H9 (cell line): ENCODE measurements around the gene TSR1. TPM values are rescaled to one million over a fixed set of nuclear protein-coding genes. Genes with fewer than 3 reads are reported as not detected.

Source experiments
- DNase-seq: peaks from one replicate; pipeline ENCODE4 v3.0.0-alpha.2; 2017
- H2AFZ ChIP-seq: one replicate; pipeline ENCODE4 v1.6.1; 2013; ENCODE audit warnings: mild to moderate bottlenecking, low read length, control low read depth, moderate library complexity
- H2AK5ac ChIP-seq: 2 replicates; pipeline ENCODE4 v1.6.1; 2013; ENCODE audit warnings: low read length, control low read depth, mixed read lengths; ENCODE audit not compliant: insufficient read length
- H2BK120ac ChIP-seq: one replicate; pipeline ENCODE4 v1.6.1; 2013; ENCODE audit warnings: low read depth, mild to moderate bottlenecking, low read length, control low read depth, inconsistent platforms; ENCODE audit not compliant: poor library complexity, severe bottlenecking
- H2BK12ac ChIP-seq: 2 replicates; pipeline ENCODE4 v1.6.1; 2013; ENCODE audit warnings: low read length, control low read depth, mixed read lengths, low read depth; ENCODE audit not compliant: insufficient read length
- H2BK15ac ChIP-seq: 2 replicates; pipeline ENCODE4 v1.6.1; 2013; ENCODE audit warnings: low read depth, low read length, control low read depth
- H2BK20ac ChIP-seq: one replicate; pipeline ENCODE4 v1.6.1; 2013; ENCODE audit warnings: low read depth, mild to moderate bottlenecking, low read length, control low read depth, inconsistent platforms; ENCODE audit not compliant: poor library complexity, severe bottlenecking
- H2BK5ac ChIP-seq: 2 replicates; pipeline ENCODE4 v1.6.1; 2013; ENCODE audit warnings: low read length, control low read depth, mixed read lengths; ENCODE audit not compliant: insufficient read length
- H3K14ac ChIP-seq: 2 replicates; pipeline ENCODE4 v1.6.1; 2013; ENCODE audit warnings: low read length, control low read depth; ENCODE audit not compliant: insufficient read depth
- H3K18ac ChIP-seq: 2 replicates; pipeline ENCODE4 v1.6.1; 2013; ENCODE audit warnings: low read depth, mild to moderate bottlenecking, mixed read lengths, low read length, control low read depth; ENCODE audit not compliant: insufficient read length
- H3K23ac ChIP-seq: 2 replicates; pipeline ENCODE4 v1.6.1; 2013; ENCODE audit warnings: low read length, control low read depth, mixed read lengths, low read depth; ENCODE audit not compliant: insufficient read length
- H3K23me2 ChIP-seq: 2 replicates; pipeline ENCODE4 v1.6.1; 2013; ENCODE audit warnings: low read depth, mild to moderate bottlenecking, mixed read lengths, low read length, control low read depth; ENCODE audit not compliant: insufficient read length, poor library complexity, severe bottlenecking
- H3K27ac ChIP-seq: 2 replicates; pipeline ENCODE4 v1.5.1; 2013; ENCODE audit warnings: low read length, control low read depth, mixed read lengths, low read depth; ENCODE audit not compliant: insufficient read length
- H3K27me3 ChIP-seq: 2 replicates; pipeline ENCODE4 v1.6.1; 2013; ENCODE audit warnings: low read length, control low read depth, inconsistent platforms; ENCODE audit not compliant: insufficient read depth
- H3K4ac ChIP-seq: 2 replicates; pipeline ENCODE4 v1.6.1; 2013; ENCODE audit warnings: low read depth, mild to moderate bottlenecking, control low read depth, inconsistent platforms, low read length, moderate library complexity
- H3K4me1 ChIP-seq: 2 replicates; pipeline ENCODE4 v1.6.1; 2013; ENCODE audit warnings: low read length, control low read depth, inconsistent platforms; ENCODE audit not compliant: insufficient read depth
- H3K4me2 ChIP-seq: 2 replicates; pipeline ENCODE4 v1.6.1; 2013; ENCODE audit warnings: low read length, control low read depth, mixed read lengths; ENCODE audit not compliant: insufficient read length, insufficient read depth
- H3K56ac ChIP-seq: 2 replicates; pipeline ENCODE4 v1.6.1; 2013; ENCODE audit warnings: low read depth, mild to moderate bottlenecking, mixed read lengths, low read length, control low read depth; ENCODE audit not compliant: insufficient read length
- H3K79me1 ChIP-seq: 2 replicates; pipeline ENCODE4 v1.6.1; 2013; ENCODE audit warnings: low read depth, mild to moderate bottlenecking, moderate library complexity, low read length, control low read depth, inconsistent platforms; ENCODE audit not compliant: insufficient read depth, poor library complexity, severe bottlenecking
- H3K79me2 ChIP-seq: 2 replicates; pipeline ENCODE4 v1.6.1; 2013; ENCODE audit warnings: low read length, control low read depth, inconsistent platforms; ENCODE audit not compliant: insufficient read depth
- H3K9ac ChIP-seq: 2 replicates; pipeline ENCODE4 v1.6.1; 2013; ENCODE audit warnings: low read length, control low read depth, mixed read lengths; ENCODE audit not compliant: insufficient read length; ENCODE audit errors: extremely low read depth
- H3K9me3 ChIP-seq: one replicate; pipeline ENCODE4 v1.6.1; 2013; ENCODE audit warnings: low read depth, low read length, inconsistent platforms; ENCODE audit not compliant: control insufficient read depth
- H3T11ph ChIP-seq: one replicate; pipeline ENCODE4 v1.6.1; 2013; ENCODE audit warnings: mild to moderate bottlenecking, low read length, control low read depth, inconsistent platforms
- H4K20me1 ChIP-seq: one replicate; pipeline ENCODE4 v1.6.1; 2013; ENCODE audit not compliant: control insufficient read depth, insufficient read length, insufficient read depth
- H4K5ac ChIP-seq: 2 replicates; pipeline ENCODE4 v1.6.1; 2013; ENCODE audit warnings: low read depth, mild to moderate bottlenecking, mixed read lengths, low read length, control low read depth; ENCODE audit not compliant: insufficient read length
- H4K8ac ChIP-seq: replicated peaks from 2 replicates; pipeline ENCODE4 v1.6.1; 2013; ENCODE audit warnings: low read length, control low read depth, mixed read lengths, low read depth; ENCODE audit not compliant: insufficient read length
- H4K91ac ChIP-seq: 2 replicates; pipeline ENCODE4 v1.6.1; 2013; ENCODE audit warnings: low read depth, mild to moderate bottlenecking, moderate library complexity, mixed read lengths, low read length, control low read depth; ENCODE audit not compliant: insufficient read length
- H3K27ac Mint-ChIP-seq, 3 experiments: 2 replicates in 2 of 3; 3 replicates in 1 of 3; pipeline ENCODE4 v1.8.0; 2020 to 2021; ENCODE audit warnings: mixed read lengths in 3 of 3, mild to moderate bottlenecking in 1 of 3, moderate library complexity in 1 of 3
- H3K27me3 Mint-ChIP-seq: 2 replicates; pipeline ENCODE4 v1.8.0; 2021; ENCODE audit warnings: low read depth, mild to moderate bottlenecking, moderate library complexity, mixed read lengths
- H3K36me3 Mint-ChIP-seq, 3 experiments: 2 replicates in 2 of 3; 3 replicates in 1 of 3; pipeline ENCODE4 v1.8.0; 2020 to 2021; ENCODE audit warnings: low read depth in 3 of 3, mixed read lengths in 3 of 3; ENCODE audit not compliant: insufficient read depth in 1 of 3
- H3K4me1 Mint-ChIP-seq, 2 experiments: 2 replicates each; pipeline ENCODE4 v1.8.0; 2020; ENCODE audit warnings: mixed read lengths in 2 of 2
- H3K4me3 Mint-ChIP-seq, 2 experiments: 2 replicates in 1 of 2; 3 replicates in 1 of 2; pipeline ENCODE4 v1.8.0; 2020 to 2021; ENCODE audit warnings: mild to moderate bottlenecking in 2 of 2, mixed read lengths in 2 of 2, moderate library complexity in 1 of 2
- H3K9me3 Mint-ChIP-seq, 2 experiments: 2 replicates in 1 of 2; 3 replicates in 1 of 2; pipeline ENCODE4 v1.8.0; 2020; ENCODE audit warnings: mild to moderate bottlenecking in 2 of 2, mixed read lengths in 2 of 2, moderate library complexity in 1 of 2
- WGBS: extraction: QIAGEN DNeasy Blood & Tissue Kit; methylation state at CpG from one replicate; pipeline ENCODE4 v1.1.7; 2013; ENCODE audit warnings: missing lambda C conversion rate, low lambda C conversion rate, mixed read lengths; ENCODE audit not compliant: insufficient read length; ENCODE audit errors: extremely low coverage; 5-methylcytosine and 5-hydroxymethylcytosine counted together
- total RNA-seq: library from RNA; stranded (reverse); gene quantifications from 2 replicates; pipeline ENCODE4 v1.2.1, GENCODE V29; 2021
- TF ChIP-seq, protein P1 (sequence below): fragments of 200-600 bp; sonication (generic); conservative IDR thresholded peaks from 3 replicates; pipeline ENCODE4 v1.8.0; 2021; ENCODE audit warnings: antibody characterized with exemption, mild to moderate bottlenecking

TSR1 gene
- total RNA-seq, 1 experiment from 2014 or later = 81.1 TPM

DNA sequence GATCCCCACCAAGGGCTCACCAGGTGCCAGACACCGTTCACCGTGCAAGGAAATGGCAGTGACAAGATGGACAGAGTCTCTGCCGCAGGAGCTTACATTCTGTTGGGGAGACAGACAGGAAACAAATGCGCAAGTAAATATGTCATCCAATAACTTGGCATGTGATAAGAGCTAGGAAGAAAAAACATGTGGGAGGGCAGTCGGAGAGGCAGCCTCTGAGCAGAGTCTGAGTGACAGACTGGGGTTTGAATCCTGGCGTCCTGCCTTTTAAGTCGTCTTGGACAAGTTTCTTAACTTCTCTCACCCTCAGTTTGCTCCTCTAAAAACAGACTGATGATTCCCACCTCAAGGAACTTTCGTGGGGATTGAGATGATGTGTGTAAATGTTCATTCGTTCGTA is 8.3 kb upstream of the TSR1 start:
- Histone ChIP-seq H2BK12ac (no peak overlapping the region), H3K79me2 (no peaks in the 10 kb centered on the region), H3K79me1 (no peaks in the 10 kb centered on the region), H3K4me2 (no peak overlapping the region), H4K8ac (no peak overlapping the region), H3K27me3 (no peaks in the 10 kb centered on the region), H3K18ac (no peak overlapping the region), H3K9ac (no peak overlapping the region), H4K5ac (no peak overlapping the region), H3K56ac (no peak overlapping the region), H3K14ac (no peak overlapping the region), H2BK120ac (no peak overlapping the region), H3T11ph (no peak overlapping the region), H2BK20ac (no peak overlapping the region), H2AFZ (no peak overlapping the region), H3K23me2 (peaks cover 5% of the 10 kb centered on the region), H4K91ac (no peak overlapping the region), H3K23ac (no peak overlapping the region), H3K27ac (no peak overlapping the region), H3K4ac (no peak overlapping the region), H4K20me1 (no peaks in the 10 kb centered on the region), H2AK5ac (no peak overlapping the region), H2BK5ac (no peak overlapping the region), H3K4me1 (peaks cover 4% of the 10 kb centered on the region), H2BK15ac (no peak overlapping the region), H3K9me3 (no peaks in the 10 kb centered on the region)
- TF ChIP-seq, protein P1, sequence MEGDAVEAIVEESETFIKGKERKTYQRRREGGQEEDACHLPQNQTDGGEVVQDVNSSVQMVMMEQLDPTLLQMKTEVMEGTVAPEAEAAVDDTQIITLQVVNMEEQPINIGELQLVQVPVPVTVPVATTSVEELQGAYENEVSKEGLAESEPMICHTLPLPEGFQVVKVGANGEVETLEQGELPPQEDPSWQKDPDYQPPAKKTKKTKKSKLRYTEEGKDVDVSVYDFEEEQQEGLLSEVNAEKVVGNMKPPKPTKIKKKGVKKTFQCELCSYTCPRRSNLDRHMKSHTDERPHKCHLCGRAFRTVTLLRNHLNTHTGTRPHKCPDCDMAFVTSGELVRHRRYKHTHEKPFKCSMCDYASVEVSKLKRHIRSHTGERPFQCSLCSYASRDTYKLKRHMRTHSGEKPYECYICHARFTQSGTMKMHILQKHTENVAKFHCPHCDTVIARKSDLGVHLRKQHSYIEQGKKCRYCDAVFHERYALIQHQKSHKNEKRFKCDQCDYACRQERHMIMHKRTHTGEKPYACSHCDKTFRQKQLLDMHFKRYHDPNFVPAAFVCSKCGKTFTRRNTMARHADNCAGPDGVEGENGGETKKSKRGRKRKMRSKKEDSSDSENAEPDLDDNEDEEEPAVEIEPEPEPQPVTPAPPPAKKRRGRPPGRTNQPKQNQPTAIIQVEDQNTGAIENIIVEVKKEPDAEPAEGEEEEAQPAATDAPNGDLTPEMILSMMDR = no peak
- Mint-ChIP-seq H3K36me3 (peaks cover 5 to 18% (median 15%) of the 10 kb centered on the region in 3 experiments; a peak in 6 of 7 replicates), H3K4me3 (no peak overlapping the region), H3K27ac (peak overlapping the region in 2 of 3 experiments; percentile 18 to 32; a peak in 1 of 7 replicates), H3K27me3 (no peaks in the 10 kb centered on the region), H3K4me1 (peaks cover 19 to 23% of the 10 kb centered on the region in 2 experiments), H3K9me3 (no peaks in the 10 kb centered on the region)
- WGBS = no CpG with 5 or more reads among the region's 10 CpGs
- DNase-seq = no peak
